Aorta (tissue), 5 donors: Measurements from ENCODE around the gene PLPP3. TPM values are rescaled to one million over a fixed set of nuclear protein-coding genes. Genes with fewer than 3 reads are reported as not detected.

Experiments used
- ATAC-seq: fragments of 200-7000 bp; cut with Tn5 transposase; one replicate; pipeline ENCODE4 v1.9.1; 2022; ENCODE audit warnings: moderate library complexity; ENCODE audit not compliant: low FRiP score
- DNase-seq, 2 donors: peaks; one replicate each; pipeline ENCODE4 v3.0.0-alpha.2; 2020
- H3K27ac ChIP-seq, 2 donors: one replicate each; pipeline ENCODE4 v1.5.1; 2013; ENCODE audit warnings: low read length in 2 of 2, mild to moderate bottlenecking in 2 of 2, moderate library complexity in 2 of 2, control low read depth in 1 of 2, inconsistent platforms in 1 of 2, low read depth in 1 of 2
- H3K27me3 ChIP-seq, 2 donors: one replicate each; pipeline ENCODE4 v1.6.1; 2013; ENCODE audit warnings: control low read depth in 1 of 2, low read length in 1 of 2, mild to moderate bottlenecking in 1 of 2, moderate library complexity in 1 of 2; ENCODE audit not compliant: insufficient read depth in 2 of 2, control insufficient read depth in 1 of 2
- H3K36me3 ChIP-seq, 2 donors: one replicate each; pipeline ENCODE4 v1.6.1; 2013; ENCODE audit warnings: control low read depth in 1 of 2, low read length in 1 of 2, mild to moderate bottlenecking in 1 of 2; ENCODE audit not compliant: insufficient read depth in 2 of 2, control insufficient read depth in 1 of 2
- H3K4me1 ChIP-seq, 2 donors: one replicate each; pipeline ENCODE4 v1.6.1; 2013; ENCODE audit warnings: low read length in 2 of 2, control low read depth in 1 of 2, mild to moderate bottlenecking in 1 of 2, moderate library complexity in 1 of 2; ENCODE audit not compliant: insufficient read depth in 2 of 2, control insufficient read depth in 1 of 2
- H3K4me3 ChIP-seq, 2 donors: one replicate each; pipeline ENCODE4 v1.5.1; 2013; ENCODE audit warnings: low read length in 2 of 2, control low read depth in 1 of 2, mild to moderate bottlenecking in 1 of 2
- H3K9me3 ChIP-seq: one replicate; pipeline ENCODE4 v1.6.1; 2013; ENCODE audit warnings: mild to moderate bottlenecking, low read length; ENCODE audit not compliant: control insufficient read depth
- WGBS, 2 donors: extraction: QIAGEN DNeasy Blood & Tissue Kit; methylation state at CpG; one replicate each; pipeline ENCODE4 v1.1.7; 2013; 5-methylcytosine and 5-hydroxymethylcytosine counted together
- intact Hi-C, 2 donors: fragments of 100-400 bp; cut with DNase I; formaldehyde crosslinking; loops; one replicate each; pipeline versions ENCODE4 v1.14.2 to v1.15.0; 2022
- polyA plus RNA-seq, 2 donors: library from polyadenylated mRNA; stranded (reverse); fragments of 200-250 nt; gene quantifications; one replicate each; pipeline ENCODE4 v1.2.3, GENCODE V29; 2013
- total RNA-seq, 2 donors: library from RNA; stranded (reverse); fragmentation: NEBNext Ultra II Directional; extraction: Animal tissue kit (Norgen Biotek cat#: 25700); gene quantifications; one replicate each; pipeline ENCODE4 v1.2.1, GENCODE V29; 2021
- donor health status: healthy with polysubstance abuse.
- donor health status: Bipolar disorder and iron deficiency.
- donor health status: DM: no; HTN: no; CAD: no.
- donor health status: DM: no; HTN: no; CAD: no.
- donor health status: DM: yes; HTN: yes; CAD: no.

The PLPP3 gene
- total and polyA plus RNA-seq, 4 donors, result 19.0 to 114 (median 94.2) TPM

DNA sequence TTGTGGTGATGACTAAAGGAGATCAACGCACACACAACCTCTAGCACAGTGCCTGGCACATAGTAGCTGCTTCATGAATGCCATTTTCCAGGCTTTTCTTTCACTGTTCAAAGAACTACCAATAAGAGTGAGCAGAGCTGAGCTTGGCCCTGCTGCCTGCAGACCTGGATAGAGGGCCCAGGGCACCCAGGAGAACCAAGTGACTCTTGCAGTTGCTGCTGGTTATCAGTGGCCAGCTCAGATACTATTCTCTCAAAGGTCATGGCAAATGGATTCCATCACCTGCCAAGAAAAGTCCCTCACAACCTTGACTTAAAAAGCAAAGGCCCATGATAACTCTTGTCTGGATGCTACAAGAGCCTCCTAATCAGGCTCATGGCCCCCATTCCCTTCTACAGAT, 41.7 kb downstream of the PLPP3 start:
- intact Hi-C loops, result no loop called here

DNA sequence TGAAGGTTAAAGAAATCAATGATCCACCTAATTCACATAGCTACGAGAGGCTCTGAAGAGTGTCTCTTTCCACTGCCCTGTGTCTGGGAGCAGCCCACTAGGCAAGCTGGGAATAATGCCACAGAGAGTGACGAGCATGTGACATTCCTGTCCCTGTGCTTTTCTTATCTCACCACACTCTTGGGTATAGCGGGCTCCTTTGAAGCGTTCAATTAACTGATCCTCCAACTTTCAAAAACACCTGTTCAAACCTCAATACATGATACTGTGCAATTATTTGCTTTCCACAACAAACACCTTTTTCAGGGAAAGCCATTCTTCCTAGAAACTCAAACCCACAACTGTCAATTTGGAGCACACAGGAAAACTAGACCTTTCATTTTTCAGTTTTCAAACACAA, 43.4 kb downstream of the PLPP3 start:
- H3K27me3 ChIP-seq, result no peaks in the 10 kb centered on the region
- no peak overlapping the region for H3K27ac ChIP-seq
- H3K9me3 ChIP-seq, result no peaks in the 10 kb centered on the region
- peaks cover 0 to 6% of the 10 kb centered on the region in 2 donors for H3K4me1 ChIP-seq
- 56 to 63% methylated on average over 4 of the region's 4 CpGs for WGBS, 2 donors
- H3K4me3 ChIP-seq, result no peak overlapping the region
- ATAC-seq, result no peak
- peaks cover 2 to 8% of the 10 kb centered on the region in 2 donors for H3K36me3 ChIP-seq
- no peak for DNase-seq
- intact Hi-C loops, result no loop called here

More for the DNA sequence above, 41.7 kb downstream of the PLPP3 start:
- WGBS, 2 donors, result 97 to 100% methylated on average over 1 of the region's 1 CpG
- no peak overlapping the region for H3K4me3 ChIP-seq
- no peaks in the 10 kb centered on the region for H3K27me3 ChIP-seq
- no peak overlapping the region for H3K27ac ChIP-seq
- peaks cover 0 to 8% of the 10 kb centered on the region in 2 donors for H3K36me3 ChIP-seq
- ATAC-seq, result peak; percentile 32
- H3K9me3 ChIP-seq, result no peaks in the 10 kb centered on the region
- H3K4me1 ChIP-seq, result peaks cover 0 to 4% of the 10 kb centered on the region in 2 donors
- DNase-seq, result no peak

DNA sequence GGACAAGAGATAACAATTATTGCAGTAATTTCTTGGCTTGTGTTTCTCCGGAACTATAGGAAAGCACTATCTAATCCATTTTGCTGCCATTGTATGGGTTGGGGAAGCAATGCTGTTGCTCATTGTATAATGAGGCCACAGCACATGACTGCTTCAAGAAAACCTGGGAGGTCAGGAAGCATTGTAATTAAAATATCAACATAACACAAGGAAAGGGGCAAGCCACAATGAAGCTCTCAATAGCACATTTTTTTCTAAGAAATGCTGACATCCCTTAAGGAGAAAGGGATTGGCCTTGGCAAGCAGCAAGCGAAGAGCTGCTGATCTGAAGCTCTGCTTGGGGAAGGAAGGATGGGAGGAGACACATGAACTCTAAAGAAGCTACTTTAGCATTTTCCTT, 44.0 kb downstream of the PLPP3 start:
- intact Hi-C loops, result no loop called here

DNA sequence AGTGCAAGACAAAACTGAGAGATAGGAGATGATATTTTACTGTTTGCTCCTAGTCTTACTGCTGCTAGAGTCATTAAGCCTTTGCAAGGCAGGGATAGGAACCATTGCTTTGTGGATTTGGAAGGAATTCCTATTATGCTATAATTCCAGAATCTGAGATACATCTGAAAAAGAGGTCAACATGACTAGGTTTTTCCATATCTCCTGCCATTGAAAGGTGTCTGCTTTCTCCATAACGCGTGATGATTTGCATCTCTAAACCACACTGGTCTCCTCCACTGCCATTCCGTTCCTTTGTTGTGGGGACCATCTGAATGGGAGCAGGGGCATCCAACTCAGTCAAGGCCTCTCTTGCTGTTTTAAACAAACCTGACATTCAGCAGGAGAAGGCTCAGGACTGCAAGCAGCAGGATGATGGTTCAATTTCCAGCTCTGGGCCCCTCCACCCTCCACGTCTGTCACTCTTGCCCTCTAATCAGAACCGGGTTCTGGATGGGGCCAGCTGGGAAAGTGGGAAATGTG, 45.2 kb downstream of the PLPP3 start:
- H3K4me3 ChIP-seq, result no peak overlapping the region
- intact Hi-C loops, result no loop called here
- no peaks in the 10 kb centered on the region for H3K9me3 ChIP-seq
- H3K27ac ChIP-seq, result no peak overlapping the region
- H3K36me3 ChIP-seq, result peaks cover 2 to 8% of the 10 kb centered on the region in 2 donors
- H3K4me1 ChIP-seq, result peaks cover 0 to 9% of the 10 kb centered on the region in 2 donors
- DNase-seq (no peak), ATAC-seq (no peak)
- WGBS, 2 donors, result 75 to 79% methylated on average over 5 of the region's 5 CpGs
- H3K27me3 ChIP-seq, result no peaks in the 10 kb centered on the region

More for the DNA sequence above, 44.0 kb downstream of the PLPP3 start:
- Histone ChIP-seq H3K9me3 (no peaks in the 10 kb centered on the region), H3K27me3 (no peaks in the 10 kb centered on the region), H3K4me3 (no peak overlapping the region), H3K36me3 (peaks cover 2 to 8% of the 10 kb centered on the region in 2 donors), H3K4me1 (peaks cover 0 to 9% of the 10 kb centered on the region in 2 donors), H3K27ac (no peak overlapping the region)
- 96% methylated on average over 2 of the region's 2 CpGs for WGBS, 2 donors
- ATAC-seq, result no peak
- DNase-seq, result no peak

DNA sequence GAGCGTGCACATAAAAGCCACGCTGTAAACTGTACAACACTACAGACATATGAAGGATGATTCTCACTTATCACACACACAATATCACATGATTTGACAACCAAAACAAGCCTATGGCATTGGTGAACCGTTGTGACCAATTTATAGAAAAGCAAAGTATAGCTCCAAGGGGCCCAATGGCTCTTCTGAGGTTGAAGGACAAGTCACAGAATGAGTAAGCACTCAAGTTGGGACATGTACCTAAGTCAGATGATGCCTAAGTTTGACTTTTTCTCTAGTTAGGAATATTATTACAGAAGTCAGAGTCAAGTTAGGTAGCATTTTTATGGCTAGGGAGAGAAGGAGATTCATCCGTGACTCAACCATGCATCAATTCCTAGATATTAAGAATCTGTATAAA, 45.7 kb downstream of the PLPP3 start:
- Histone ChIP-seq H3K36me3 (peaks cover 2 to 8% of the 10 kb centered on the region in 2 donors), H3K4me3 (no peak overlapping the region), H3K4me1 (peaks cover 0 to 9% of the 10 kb centered on the region in 2 donors), H3K27ac (no peak overlapping the region), H3K27me3 (no peaks in the 10 kb centered on the region), H3K9me3 (no peaks in the 10 kb centered on the region)
- no peak for DNase-seq
- intact Hi-C loops, result no loop called here
- no peak for ATAC-seq
- WGBS, 2 donors, result 92 to 94% methylated on average over 4 of the region's 4 CpGs

DNA sequence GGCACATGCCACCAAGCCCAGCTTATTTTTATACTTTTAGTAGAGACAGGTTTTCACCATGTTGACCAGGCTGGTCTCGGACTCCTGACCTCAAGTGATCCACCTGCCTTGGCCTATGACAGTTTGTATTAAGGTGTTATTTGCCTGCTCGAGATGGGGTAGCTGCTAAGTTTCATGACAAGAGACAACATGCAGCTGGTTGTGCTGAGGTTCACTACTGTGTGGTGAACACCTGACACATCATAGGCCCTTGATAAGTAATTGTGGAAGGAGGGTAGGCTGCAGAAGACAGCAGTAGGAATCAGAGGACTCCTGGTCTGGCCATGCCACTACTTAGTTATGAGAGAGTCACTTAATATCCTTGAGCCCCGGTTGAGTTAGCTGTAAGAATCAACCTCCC, 46.2 kb downstream of the PLPP3 start:
- peaks cover 0 to 10% of the 10 kb centered on the region in 2 donors for H3K4me1 ChIP-seq
- 92 to 96% methylated on average over 3 of the region's 3 CpGs for WGBS, 2 donors
- peaks cover 2 to 8% of the 10 kb centered on the region in 2 donors for H3K36me3 ChIP-seq
- intact Hi-C loops, result no loop called here
- no peak overlapping the region for H3K4me3 ChIP-seq
- DNase-seq (no peak), ATAC-seq (no peak)
- H3K9me3 ChIP-seq, result no peaks in the 10 kb centered on the region
- H3K27ac ChIP-seq, result no peak overlapping the region
- no peaks in the 10 kb centered on the region for H3K27me3 ChIP-seq

DNA sequence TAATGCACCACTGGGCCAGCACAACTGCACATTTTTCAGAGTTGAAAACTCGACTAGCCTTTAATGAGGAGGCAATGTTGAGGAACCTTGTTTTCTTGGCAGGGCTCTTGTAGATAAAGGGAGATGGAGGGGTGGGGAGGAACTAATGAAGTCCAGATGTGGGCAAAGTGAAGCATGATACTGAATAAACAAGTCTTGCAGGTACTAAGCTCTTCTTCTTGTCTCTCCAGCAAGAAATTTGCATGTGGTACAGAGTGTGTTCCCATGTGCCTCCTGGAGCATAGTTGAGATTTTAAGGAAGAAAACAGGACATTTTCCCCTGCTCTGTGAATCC, 47.0 kb downstream of the PLPP3 start:
- intact Hi-C loops, result no loop called here
- no peak for DNase-seq
- WGBS, 2 donors, result 13 to 19% methylated on average over 1 of the region's 1 CpG
- Histone ChIP-seq H3K27ac (no peak overlapping the region), H3K4me1 (peaks cover 4 to 16% of the 10 kb centered on the region in 2 donors), H3K27me3 (no peaks in the 10 kb centered on the region), H3K9me3 (no peaks in the 10 kb centered on the region), H3K4me3 (no peak overlapping the region), H3K36me3 (peaks cover 2 to 8% of the 10 kb centered on the region in 2 donors)
- no peak for ATAC-seq

DNA sequence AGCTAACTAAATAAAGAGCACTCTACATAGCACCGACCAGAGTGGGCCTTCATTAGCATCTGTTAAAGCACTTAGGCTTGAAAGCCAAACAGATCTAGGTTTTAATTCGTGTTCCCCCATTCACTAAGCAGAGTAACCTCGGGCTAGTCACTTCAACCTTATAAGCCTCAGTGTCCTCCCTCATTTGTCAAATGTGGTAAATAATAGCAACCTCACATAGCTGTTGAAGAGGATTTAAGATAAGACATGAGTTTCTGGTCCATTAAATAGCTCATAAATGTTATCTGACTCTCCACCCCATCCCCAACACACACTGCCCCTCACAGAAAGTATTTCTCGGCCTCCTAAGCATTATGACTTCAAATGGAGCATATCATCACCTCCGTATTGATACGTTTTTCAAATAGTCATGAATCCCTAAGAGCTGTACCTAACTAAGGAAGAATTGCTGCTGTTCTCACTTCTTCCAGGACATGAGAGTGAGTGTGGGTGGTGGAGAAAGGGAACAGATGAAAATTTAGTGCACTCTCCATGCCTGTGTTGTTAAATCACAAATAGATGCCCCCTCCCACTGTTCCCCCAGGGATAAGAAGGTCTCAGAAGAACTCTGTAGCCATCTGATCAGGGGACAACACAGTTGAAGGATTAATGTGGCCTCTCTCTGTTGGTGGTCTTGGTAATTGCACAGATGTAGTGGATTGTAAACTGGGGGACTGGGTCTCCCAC, 47.6 kb downstream of the PLPP3 start:
- WGBS, 2 donors, result 80 to 82% methylated on average over 6 of the region's 6 CpGs
- H3K27ac ChIP-seq, result no peak overlapping the region
- H3K4me3 ChIP-seq, result no peak overlapping the region
- H3K9me3 ChIP-seq, result no peaks in the 10 kb centered on the region
- peaks cover 2 to 8% of the 10 kb centered on the region in 2 donors for H3K36me3 ChIP-seq
- no peaks in the 10 kb centered on the region for H3K27me3 ChIP-seq
- peaks cover 4 to 16% of the 10 kb centered on the region in 2 donors for H3K4me1 ChIP-seq
- ATAC-seq (no peak), DNase-seq (no peak)
- intact Hi-C loops, result no loop called here

DNA sequence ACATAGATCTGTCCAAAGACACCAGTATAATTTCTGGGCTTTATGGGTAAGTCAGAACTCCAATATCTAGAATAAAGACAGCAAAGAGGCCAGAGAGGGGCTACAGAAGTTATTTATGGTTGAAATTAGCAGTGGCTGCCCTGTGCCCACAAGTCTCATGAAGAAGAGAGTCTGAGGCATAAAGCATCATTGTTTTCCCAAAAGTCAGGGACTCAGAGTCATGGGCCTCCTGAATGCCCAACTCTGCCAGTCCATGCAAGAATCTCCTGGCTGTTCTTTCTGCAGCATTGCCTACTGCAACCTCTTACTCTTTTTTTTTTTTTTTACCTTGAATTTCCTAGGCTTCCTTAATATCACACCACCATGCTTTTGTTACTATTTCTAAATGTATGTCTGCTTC, 49.6 kb downstream of the PLPP3 start:
- Histone ChIP-seq H3K36me3 (peaks cover 0 to 2% of the 10 kb centered on the region in 2 donors), H3K27ac (no peak overlapping the region), H3K4me3 (no peak overlapping the region), H3K9me3 (no peaks in the 10 kb centered on the region), H3K27me3 (no peaks in the 10 kb centered on the region), H3K4me1 (peaks cover 4 to 16% of the 10 kb centered on the region in 2 donors)
- intact Hi-C loops, result no loop called here
- no peak for DNase-seq
- ATAC-seq, result no peak
